Loucy (cell line): ENCODE data around the gene TMEM43.

Experiments
- H2AFZ ChIP-seq: fragments of 200-600 bp; sonication (generic); 2 replicates; pipeline ENCODE4 v1.6.0; 2016; ENCODE audit warnings: antibody characterized with exemption, mild to moderate bottlenecking, low read length, moderate library complexity
- H3F3A ChIP-seq: fragments of 200-600 bp; 2 replicates; pipeline ENCODE4 v1.6.0; 2016; ENCODE audit warnings: antibody characterized with exemption, low read depth, mild to moderate bottlenecking
- H3K27me3 ChIP-seq: fragments of 200-600 bp; sonication (generic); 2 replicates; pipeline ENCODE4 v1.6.1; 2014; ENCODE audit warnings: low read length, mild to moderate bottlenecking; ENCODE audit not compliant: insufficient read depth, poor library complexity, severe bottlenecking
- H3K36me3 ChIP-seq: fragments of 200-600 bp; sonication (generic); 2 replicates; pipeline ENCODE4 v1.6.1; 2016; ENCODE audit warnings: low read length; ENCODE audit not compliant: insufficient read depth
- H3K4me1 ChIP-seq: fragments of 200-600 bp; sonication (generic); 2 replicates; pipeline ENCODE4 v1.5.1; 2014; ENCODE audit warnings: low read length, mild to moderate bottlenecking; ENCODE audit not compliant: insufficient read depth, poor library complexity, severe bottlenecking
- H3K4me2 ChIP-seq: fragments of 200-600 bp; sonication (generic); 2 replicates; pipeline ENCODE4 v1.6.0; 2014; ENCODE audit warnings: antibody characterized with exemption, low read length, low read depth, mild to moderate bottlenecking; ENCODE audit not compliant: poor library complexity, severe bottlenecking
- H3K4me3 ChIP-seq: fragments of 200-600 bp; sonication (generic); 2 replicates; pipeline ENCODE4 v1.5.1; 2014; ENCODE audit warnings: low read length, mild to moderate bottlenecking, mixed read lengths; ENCODE audit not compliant: poor library complexity, severe bottlenecking
- H3K79me2 ChIP-seq: fragments of 200-600 bp; sonication (generic); 2 replicates; pipeline ENCODE4 v1.6.1; 2014; ENCODE audit warnings: low read length; ENCODE audit not compliant: insufficient read depth
- H3K9ac ChIP-seq: fragments of 200-600 bp; sonication (generic); 2 replicates; pipeline ENCODE4 v1.6.0; 2014; ENCODE audit warnings: mild to moderate bottlenecking, low read depth, low read length, moderate library complexity; ENCODE audit not compliant: poor library complexity, severe bottlenecking
- H3K9me2 ChIP-seq: fragments of 200-600 bp; sonication (generic); replicated peaks from 2 replicates; pipeline ENCODE4 v1.6.1; 2016; ENCODE audit warnings: low read depth, low read length, mixed read lengths
- H3K9me3 ChIP-seq: fragments of 200-600 bp; sonication (generic); 2 replicates; pipeline ENCODE4 v1.6.1; 2014; ENCODE audit warnings: mild to moderate bottlenecking, antibody characterized with exemption, low read length, low read depth; ENCODE audit not compliant: insufficient read depth
- H4K20me1 ChIP-seq: fragments of 200-600 bp; sonication (generic); 2 replicates; pipeline ENCODE4 v1.6.0; 2014; ENCODE audit warnings: antibody characterized with exemption, low read length, mild to moderate bottlenecking; ENCODE audit not compliant: insufficient read depth, poor library complexity, severe bottlenecking
- CTCF ChIP-seq: fragments of 200-600 bp; sonication (generic); conservative IDR thresholded peaks from 2 replicates; pipeline ENCODE4 v1.5.1; 2014; ENCODE audit warnings: mild to moderate bottlenecking, antibody characterized with exemption, low read length
- EZH2phosphoT487 ChIP-seq: fragments of 200-600 bp; IDR thresholded peaks from 2 replicates; pipeline ENCODE4 v1.6.1; 2018; ENCODE audit warnings: antibody characterized with exemption, mild to moderate bottlenecking, moderate library complexity, borderline replicate concordance

TMEM43 gene

DNA sequence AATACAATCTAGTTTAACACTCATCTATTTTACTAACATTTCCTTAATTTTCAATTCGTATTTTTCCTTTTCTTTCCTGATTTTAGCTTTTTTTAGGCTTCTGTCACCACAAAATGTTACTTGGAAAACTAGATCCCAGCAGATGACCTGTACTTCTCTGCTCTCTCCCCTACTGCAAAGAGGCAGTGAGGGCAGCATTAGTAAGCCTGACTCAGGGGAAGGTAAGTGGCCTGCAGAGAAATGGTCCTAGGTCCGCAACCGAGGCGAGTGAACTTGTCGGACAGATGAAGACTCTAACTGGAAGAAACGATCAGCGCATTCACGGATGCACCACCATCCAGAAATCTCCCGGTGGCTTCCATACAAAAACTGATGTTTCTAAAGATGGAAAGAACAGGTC is 20.4 kb downstream of the TMEM43 start:
- H3K36me3 ChIP-seq: peaks cover 5% of the 10 kb centered on the region; the same call in 1 of the 2 replicates
- peaks cover 12% of the 10 kb centered on the region for H3K4me1 ChIP-seq
- H3K9ac ChIP-seq: no peak overlapping the region
- H3K4me2 ChIP-seq: no peak overlapping the region
- H3K79me2 ChIP-seq: no peaks in the 10 kb centered on the region
- no peaks in the 10 kb centered on the region for H3K27me3 ChIP-seq
- H3K9me3 ChIP-seq: no peaks in the 10 kb centered on the region
- no peaks in the 10 kb centered on the region for H3K9me2 ChIP-seq
- H2AFZ ChIP-seq: no peak overlapping the region
- no peaks in the 10 kb centered on the region for H3F3A ChIP-seq
- TF ChIP-seq CTCF: no peak
- TF ChIP-seq EZH2phosphoT487: no peak
- H4K20me1 ChIP-seq: peaks cover 6% of the 10 kb centered on the region
- H3K4me3 ChIP-seq: no peak overlapping the region

- Histone ChIP-seq H3K9me3 (no peaks in the 10 kb centered on the region), H3K4me3 (no peak overlapping the region), H3K79me2 (no peaks in the 10 kb centered on the region), H4K20me1 (peaks cover 6% of the 10 kb centered on the region), H3K4me1 (peaks cover 12% of the 10 kb centered on the region), H3K9me2 (no peaks in the 10 kb centered on the region), H2AFZ (no peak overlapping the region), H3F3A (no peaks in the 10 kb centered on the region), H3K4me2 (no peak overlapping the region), H3K27me3 (no peaks in the 10 kb centered on the region), H3K9ac (no peak overlapping the region), H3K36me3 (peaks cover 5% of the 10 kb centered on the region; the same call in 1 of the 2 replicates)
- no peak for TF ChIP-seq EZH2phosphoT487
- TF ChIP-seq CTCF: no peak
Observed at GRCh38 chr3:14145670-14146380, 21.0 kb downstream of the TMEM43 start.

DNA sequence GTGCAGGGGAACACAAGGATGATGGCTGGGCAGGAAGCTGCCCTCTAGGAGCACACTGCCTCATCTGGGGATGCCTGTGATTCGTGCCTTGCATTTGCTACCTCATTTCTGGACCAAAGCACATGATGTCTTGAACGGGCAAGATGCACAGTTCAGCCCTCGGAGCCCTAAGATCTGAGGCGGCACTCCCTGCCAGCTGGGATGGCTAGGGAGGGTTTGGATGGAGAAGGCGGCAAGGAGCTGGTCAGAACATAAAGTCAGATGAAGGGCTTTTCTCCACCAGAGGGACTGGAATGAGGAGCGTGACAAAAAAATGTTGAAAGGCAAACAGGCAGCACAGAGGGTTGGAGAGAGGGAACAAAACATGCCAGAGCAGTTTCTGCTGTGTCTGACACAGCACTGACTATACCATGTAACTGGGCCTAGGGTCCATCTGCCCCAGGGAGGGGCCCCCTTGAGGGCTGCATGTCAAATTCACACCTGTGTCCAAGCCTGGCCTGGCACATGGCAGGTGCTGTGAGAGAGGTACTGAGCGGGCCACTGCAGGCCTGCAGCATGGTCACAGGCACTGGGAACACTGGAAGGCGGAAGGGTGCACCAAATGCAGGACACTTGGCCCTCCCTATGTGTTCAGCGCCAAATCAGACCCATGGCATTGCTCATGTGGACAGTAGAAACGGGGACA is 21.7 kb downstream of the TMEM43 start:
- no peaks in the 10 kb centered on the region for H3K9me2 ChIP-seq
- H3K4me3 ChIP-seq: no peak overlapping the region
- no peaks in the 10 kb centered on the region for H3K79me2 ChIP-seq
- no peak overlapping the region for H3K9ac ChIP-seq
- peaks cover 5% of the 10 kb centered on the region; the same call in 1 of the 2 replicates for H3K36me3 ChIP-seq
- H3K9me3 ChIP-seq: no peaks in the 10 kb centered on the region
- no peak overlapping the region for H2AFZ ChIP-seq
- H3F3A ChIP-seq: no peaks in the 10 kb centered on the region
- TF ChIP-seq CTCF: no peak
- no peak for TF ChIP-seq EZH2phosphoT487
- H4K20me1 ChIP-seq: peaks cover 6% of the 10 kb centered on the region
- H3K4me1 ChIP-seq: peaks cover 12% of the 10 kb centered on the region
- no peak overlapping the region for H3K4me2 ChIP-seq
- no peaks in the 10 kb centered on the region for H3K27me3 ChIP-seq
